GM23338 (cell line): Measurements from ENCODE around the gene GOLGA8B. TPM values are rescaled to one million over a fixed set of nuclear protein-coding genes. Genes with fewer than 3 reads are reported as not detected.

Experiments
- ATAC-seq: fragments of 200-7000 bp; cut with Tn5 transposase; 3 replicates; pipeline ENCODE4 v1.9.1; 2020
- DNase-seq: peaks from one replicate; pipeline ENCODE4 v3.0.0-alpha.2; 2015; ENCODE audit warnings: low spot score
- H2AFZ ChIP-seq: fragments of 200-600 bp; sonication (generic); 2 replicates; pipeline ENCODE4 v1.8.0; 2016; ENCODE audit warnings: antibody characterized with exemption, mild to moderate bottlenecking, moderate library complexity
- H3F3A ChIP-seq: fragments of 200-600 bp; sonication (generic); replicated peaks from 2 replicates; pipeline ENCODE4 v1.8.0; 2017; ENCODE audit warnings: antibody characterized with exemption, mixed run types, low read depth
- H3K27ac ChIP-seq: fragments of 200-600 bp; sonication (generic); 2 replicates; pipeline ENCODE4 v1.6.1; 2016; ENCODE audit warnings: low read depth
- H3K27me3 ChIP-seq: fragments of 200-600 bp; sonication (generic); 2 replicates; pipeline ENCODE4 v1.8.0; 2016; ENCODE audit warnings: mild to moderate bottlenecking, mixed run types, moderate library complexity; ENCODE audit not compliant: insufficient read depth
- H3K36me3 ChIP-seq: fragments of 200-600 bp; sonication (generic); 2 replicates; pipeline ENCODE4 v1.8.0; 2016; ENCODE audit warnings: mild to moderate bottlenecking; ENCODE audit not compliant: insufficient read depth
- H3K4me1 ChIP-seq: fragments of 200-600 bp; sonication (generic); 2 replicates; pipeline ENCODE4 v1.8.0; 2016; ENCODE audit warnings: mild to moderate bottlenecking, moderate library complexity; ENCODE audit not compliant: insufficient read depth
- H3K4me2 ChIP-seq: fragments of 200-600 bp; sonication (generic); 2 replicates; pipeline ENCODE4 v1.7.1; 2017; ENCODE audit warnings: mixed run types
- H3K4me3 ChIP-seq: fragments of 200-600 bp; sonication (generic); 2 replicates; pipeline ENCODE4 v1.6.1; 2016; ENCODE audit warnings: mixed run types
- H3K79me2 ChIP-seq: fragments of 200-600 bp; sonication (generic); replicated peaks from 2 replicates; pipeline ENCODE4 v1.8.0; 2017; ENCODE audit warnings: mild to moderate bottlenecking; ENCODE audit not compliant: insufficient read depth
- H3K9me2 ChIP-seq: fragments of 200-600 bp; sonication (generic); 2 replicates; pipeline ENCODE4 v1.8.0; 2017; ENCODE audit not compliant: insufficient read depth
- H4K20me1 ChIP-seq: fragments of 200-600 bp; sonication (generic); replicated peaks from 2 replicates; pipeline ENCODE4 v1.8.0; 2017; ENCODE audit warnings: mild to moderate bottlenecking; ENCODE audit not compliant: insufficient read depth
- H3K27ac Mint-ChIP-seq: 2 replicates; pipeline ENCODE4 v1.8.0; 2020; ENCODE audit warnings: inconsistent platforms, mild to moderate bottlenecking, moderate library complexity, mixed read lengths
- H3K27me3 Mint-ChIP-seq: 3 replicates; pipeline ENCODE4 v1.8.0; 2022; ENCODE audit warnings: low read depth, mild to moderate bottlenecking, moderate library complexity, mixed read lengths, inconsistent platforms; ENCODE audit not compliant: insufficient read depth, poor library complexity
- H3K36me3 Mint-ChIP-seq: 3 replicates; pipeline ENCODE4 v1.8.0; 2021; ENCODE audit warnings: low read depth, mild to moderate bottlenecking, inconsistent platforms, moderate library complexity, mixed read lengths
- H3K4me1 Mint-ChIP-seq: 3 replicates; pipeline ENCODE4 v1.8.0; 2020; ENCODE audit warnings: mild to moderate bottlenecking, inconsistent platforms, mixed read lengths
- H3K4me3 Mint-ChIP-seq: 3 replicates; pipeline ENCODE4 v1.8.0; 2021; ENCODE audit warnings: moderate library complexity, mild to moderate bottlenecking, inconsistent platforms, mixed read lengths
- H3K9me3 Mint-ChIP-seq: 3 replicates; pipeline ENCODE4 v1.8.0; 2020; ENCODE audit warnings: moderate library complexity, mild to moderate bottlenecking, inconsistent platforms, mixed read lengths
- ETS1 ChIP-seq: IDR thresholded peaks from 2 replicates; pipeline ENCODE4 v1.6.1; 2016; ENCODE audit warnings: antibody characterized with exemption
- EZH2phosphoT487 ChIP-seq: fragments of 200-600 bp; sonication (generic); IDR thresholded peaks from one replicate; pipeline ENCODE4 v1.8.1; 2018; ENCODE audit warnings: antibody characterized with exemption; ENCODE audit not compliant: unreplicated experiment
- ZNF114 ChIP-seq: fragments of 250-450 bp; sonication (Bioruptor Pico); IDR thresholded peaks from 2 replicates; pipeline ENCODE4 v1.5.0; 2020; ENCODE audit warnings: mild to moderate bottlenecking, moderate library complexity
- ZNF331 ChIP-seq: fragments of 250-450 bp; sonication (Bioruptor Pico); IDR thresholded peaks from 2 replicates; pipeline ENCODE4 v1.5.0; 2020; ENCODE audit warnings: low read depth, mild to moderate bottlenecking, moderate library complexity
- polyA plus RNA-seq: library from polyadenylated mRNA; unstranded; fragments of >200 nt; fragmentation: Nextera tagmentation; extraction: Ambion mirVana; gene quantifications from 2 replicates; pipeline ENCODE4 v1.2.1, GENCODE V29; 2016
- total RNA-seq: library from RNA; depleted of rRNA; stranded (reverse); fragments of >200 nt; shearing (Covaris generic); gene quantifications from 2 replicates; pipeline ENCODE4 v1.2.3, GENCODE V29; 2014
- TF ChIP-seq, protein P1 (sequence below), 2 experiments: fragments of 200-600 bp in 1 of 2; sonication (generic) in 1 of 2; conservative IDR thresholded peaks; 2 replicates each; pipeline versions ENCODE4 v1.5.1 to v1.6.1; 2016 to 2017; ENCODE audit warnings: antibody characterized with exemption in 2 of 2, low read depth in 2 of 2, mild to moderate bottlenecking in 2 of 2, moderate library complexity in 1 of 2

The GOLGA8B gene
- total and polyA plus RNA-seq, 2 experiments from 2014 or later: 44.9 to 50.2 TPM

DNA sequence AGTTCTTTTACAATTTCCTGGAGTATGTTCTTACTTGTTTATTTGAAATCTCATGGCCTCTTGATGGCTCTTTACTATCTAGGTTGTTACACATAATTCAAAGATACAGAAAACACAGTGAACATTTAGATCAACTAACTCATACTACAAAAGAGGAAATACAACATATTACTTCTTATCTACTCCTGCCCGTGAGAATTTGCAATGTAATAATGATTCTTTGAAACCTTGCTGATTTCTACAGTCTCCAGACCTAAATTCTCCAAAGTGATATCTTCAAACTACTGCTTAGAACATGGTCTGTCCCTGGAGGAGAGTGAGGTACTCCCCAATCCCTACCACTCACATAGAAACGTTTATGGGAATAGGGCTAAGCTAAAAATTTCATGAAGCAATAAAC is 29.9 kb upstream of the GOLGA8B start:
- H3K4me2 ChIP-seq: no peak overlapping the region

DNA sequence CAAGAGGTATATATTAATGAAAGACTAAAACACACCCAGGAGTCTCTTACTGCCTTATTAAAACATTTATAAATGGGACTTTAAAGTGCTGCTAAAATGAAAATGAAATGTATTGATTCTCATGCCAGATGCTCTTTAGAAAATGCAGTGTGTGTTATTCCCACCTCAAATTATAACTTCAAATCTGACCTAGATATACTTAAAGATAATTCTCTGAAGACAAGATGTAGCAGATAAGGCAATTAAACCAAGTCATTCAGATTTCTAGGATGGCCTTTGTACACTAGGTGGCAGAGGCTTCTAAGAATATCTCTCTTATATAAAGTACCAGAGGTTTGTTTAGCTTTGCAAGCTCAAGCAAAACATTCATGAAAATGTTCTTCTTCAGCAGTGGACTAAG is 26.9 kb upstream of the GOLGA8B start:
- Mint-ChIP-seq H3K27ac (no peak overlapping the region), H3K4me3 (no peak overlapping the region), H3K4me1 (peaks cover 8% of the 10 kb centered on the region; the same call in 2 of the 3 replicates), H3K27me3 (no peaks in the 10 kb centered on the region), H3K9me3 (no peaks in the 10 kb centered on the region), H3K36me3 (no peaks in the 10 kb centered on the region)
- Histone ChIP-seq H3K9me2 (no peaks in the 10 kb centered on the region), H3F3A (no peaks in the 10 kb centered on the region), H4K20me1 (no peaks in the 10 kb centered on the region), H3K36me3 (no peaks in the 10 kb centered on the region), H3K27ac (no peak overlapping the region), H3K4me3 (no peak overlapping the region), H2AFZ (no peak overlapping the region), H3K27me3 (no peaks in the 10 kb centered on the region), H3K4me1 (0 out of 2 replicates have a peak, but pooled peaks cover 5% of the 10 kb centered on the region), H3K79me2 (no peaks in the 10 kb centered on the region), H3K4me2 (no peak overlapping the region)
- peak; percentile 52 for ATAC-seq
- peak; percentile 52 for DNase-seq
- no peak for TF ChIP-seq ZNF331
- TF ChIP-seq, protein P1, sequence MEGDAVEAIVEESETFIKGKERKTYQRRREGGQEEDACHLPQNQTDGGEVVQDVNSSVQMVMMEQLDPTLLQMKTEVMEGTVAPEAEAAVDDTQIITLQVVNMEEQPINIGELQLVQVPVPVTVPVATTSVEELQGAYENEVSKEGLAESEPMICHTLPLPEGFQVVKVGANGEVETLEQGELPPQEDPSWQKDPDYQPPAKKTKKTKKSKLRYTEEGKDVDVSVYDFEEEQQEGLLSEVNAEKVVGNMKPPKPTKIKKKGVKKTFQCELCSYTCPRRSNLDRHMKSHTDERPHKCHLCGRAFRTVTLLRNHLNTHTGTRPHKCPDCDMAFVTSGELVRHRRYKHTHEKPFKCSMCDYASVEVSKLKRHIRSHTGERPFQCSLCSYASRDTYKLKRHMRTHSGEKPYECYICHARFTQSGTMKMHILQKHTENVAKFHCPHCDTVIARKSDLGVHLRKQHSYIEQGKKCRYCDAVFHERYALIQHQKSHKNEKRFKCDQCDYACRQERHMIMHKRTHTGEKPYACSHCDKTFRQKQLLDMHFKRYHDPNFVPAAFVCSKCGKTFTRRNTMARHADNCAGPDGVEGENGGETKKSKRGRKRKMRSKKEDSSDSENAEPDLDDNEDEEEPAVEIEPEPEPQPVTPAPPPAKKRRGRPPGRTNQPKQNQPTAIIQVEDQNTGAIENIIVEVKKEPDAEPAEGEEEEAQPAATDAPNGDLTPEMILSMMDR (conservative IDR thresholded peaks at IDR 0.05; ENCODE audit: low read depth in 2 of 2): peak; percentile 43 to 53; a peak in 3 of 4 replicates

More for the DNA sequence above, 29.9 kb upstream of the GOLGA8B start:
- Histone ChIP-seq H4K20me1 (no peaks in the 10 kb centered on the region), H3K4me1 (0 out of 2 replicates have a peak, but pooled peaks cover 5% of the 10 kb centered on the region), H2AFZ (no peak overlapping the region), H3K4me3 (no peak overlapping the region), H3K27me3 (no peaks in the 10 kb centered on the region), H3K36me3 (no peaks in the 10 kb centered on the region), H3K79me2 (no peaks in the 10 kb centered on the region), H3K9me2 (no peaks in the 10 kb centered on the region), H3K27ac (no peak overlapping the region), H3F3A (no peaks in the 10 kb centered on the region)
- H3K27me3 Mint-ChIP-seq: no peaks in the 10 kb centered on the region
- H3K36me3 Mint-ChIP-seq: no peaks in the 10 kb centered on the region
- ATAC-seq: no peak
- no peak for TF ChIP-seq ETS1
- no peak for TF ChIP-seq ZNF114 (CRISPR knock-in tag)
- TF ChIP-seq ZNF331: no peak
- TF ChIP-seq, protein P1 (conservative IDR thresholded peaks at IDR 0.05; ENCODE audit: low read depth in 2 of 2): no peak
- no peak for TF ChIP-seq EZH2phosphoT487
- H3K27ac Mint-ChIP-seq: no peak overlapping the region
- H3K4me1 Mint-ChIP-seq: peaks cover 8% of the 10 kb centered on the region; the same call in 2 of the 3 replicates
- H3K9me3 Mint-ChIP-seq: no peaks in the 10 kb centered on the region
- H3K4me3 Mint-ChIP-seq: no peak overlapping the region
- DNase-seq: no peak
